ENCODE results near the gene CDH13.

Gene CDH13

DNA sequence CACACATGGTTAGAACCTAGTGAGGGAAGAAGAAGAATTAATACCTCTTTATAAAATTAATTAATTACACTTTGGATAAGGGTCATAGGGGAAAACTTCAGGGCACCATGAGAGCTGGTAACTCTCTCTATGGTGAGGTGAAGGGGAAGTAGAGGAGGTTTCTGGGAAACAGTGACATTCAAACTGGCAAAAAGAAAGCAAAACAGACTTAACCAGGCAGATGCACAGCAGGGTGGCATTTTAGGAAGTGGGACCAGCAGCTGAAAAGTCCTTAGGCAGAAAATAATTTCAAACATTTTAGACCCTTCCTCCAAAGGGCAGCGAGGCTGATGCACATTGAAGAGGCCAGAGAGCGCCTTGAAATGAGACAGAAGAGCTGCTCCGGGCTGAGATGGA is 157.8 kb downstream of the CDH13 start:
- no peak for TF ChIP-seq TAF1 (IDR thresholded peaks at IDR 0.05; ENCODE audit: borderline replicate concordance, insufficient read depth, low read length)
- no peak for TF ChIP-seq POLR2AphosphoS5 (IDR thresholded peaks at IDR 0.05; ENCODE audit: low read depth, low read length)
- TF ChIP-seq SIN3A (IDR thresholded peaks at IDR 0.05; ENCODE audit: borderline replicate concordance, insufficient read depth, low read length), result no peak
- TF ChIP-seq, protein P1, sequence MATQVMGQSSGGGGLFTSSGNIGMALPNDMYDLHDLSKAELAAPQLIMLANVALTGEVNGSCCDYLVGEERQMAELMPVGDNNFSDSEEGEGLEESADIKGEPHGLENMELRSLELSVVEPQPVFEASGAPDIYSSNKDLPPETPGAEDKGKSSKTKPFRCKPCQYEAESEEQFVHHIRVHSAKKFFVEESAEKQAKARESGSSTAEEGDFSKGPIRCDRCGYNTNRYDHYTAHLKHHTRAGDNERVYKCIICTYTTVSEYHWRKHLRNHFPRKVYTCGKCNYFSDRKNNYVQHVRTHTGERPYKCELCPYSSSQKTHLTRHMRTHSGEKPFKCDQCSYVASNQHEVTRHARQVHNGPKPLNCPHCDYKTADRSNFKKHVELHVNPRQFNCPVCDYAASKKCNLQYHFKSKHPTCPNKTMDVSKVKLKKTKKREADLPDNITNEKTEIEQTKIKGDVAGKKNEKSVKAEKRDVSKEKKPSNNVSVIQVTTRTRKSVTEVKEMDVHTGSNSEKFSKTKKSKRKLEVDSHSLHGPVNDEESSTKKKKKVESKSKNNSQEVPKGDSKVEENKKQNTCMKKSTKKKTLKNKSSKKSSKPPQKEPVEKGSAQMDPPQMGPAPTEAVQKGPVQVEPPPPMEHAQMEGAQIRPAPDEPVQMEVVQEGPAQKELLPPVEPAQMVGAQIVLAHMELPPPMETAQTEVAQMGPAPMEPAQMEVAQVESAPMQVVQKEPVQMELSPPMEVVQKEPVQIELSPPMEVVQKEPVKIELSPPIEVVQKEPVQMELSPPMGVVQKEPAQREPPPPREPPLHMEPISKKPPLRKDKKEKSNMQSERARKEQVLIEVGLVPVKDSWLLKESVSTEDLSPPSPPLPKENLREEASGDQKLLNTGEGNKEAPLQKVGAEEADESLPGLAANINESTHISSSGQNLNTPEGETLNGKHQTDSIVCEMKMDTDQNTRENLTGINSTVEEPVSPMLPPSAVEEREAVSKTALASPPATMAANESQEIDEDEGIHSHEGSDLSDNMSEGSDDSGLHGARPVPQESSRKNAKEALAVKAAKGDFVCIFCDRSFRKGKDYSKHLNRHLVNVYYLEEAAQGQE (IDR thresholded peaks at IDR 0.05; ENCODE audit: insufficient read depth in 1 of 2, low read depth in 2 of 2, low read length in 2 of 2), result no peak
- TF ChIP-seq FOXP2 (optimal IDR thresholded peaks at IDR 0.05; ENCODE audit: borderline replicate concordance, extremely low read depth, extremely low read length, insufficient read depth), result no peak

DNA sequence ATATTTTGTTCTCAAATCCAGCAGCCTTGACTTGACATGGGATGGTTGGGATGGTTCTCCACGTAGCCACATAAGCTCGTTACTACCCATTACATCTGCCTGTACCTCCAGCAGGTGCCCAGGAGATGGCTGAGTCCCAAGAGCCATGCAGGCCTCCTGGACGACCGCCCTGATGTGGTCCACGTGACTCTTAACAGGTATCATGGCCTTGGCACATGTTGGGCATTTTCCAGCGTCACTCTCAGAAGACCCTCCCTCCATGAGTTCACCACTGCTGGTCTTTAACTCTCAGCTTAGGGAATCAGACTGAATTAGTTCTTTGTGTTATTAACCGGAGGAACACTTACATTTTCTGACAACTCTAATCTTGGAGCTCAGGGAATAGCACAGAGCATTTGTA is 161.5 kb downstream of the CDH13 start:
- no peak for TF ChIP-seq POLR2AphosphoS5 (IDR thresholded peaks at IDR 0.05; ENCODE audit: low read depth, low read length)

DNA sequence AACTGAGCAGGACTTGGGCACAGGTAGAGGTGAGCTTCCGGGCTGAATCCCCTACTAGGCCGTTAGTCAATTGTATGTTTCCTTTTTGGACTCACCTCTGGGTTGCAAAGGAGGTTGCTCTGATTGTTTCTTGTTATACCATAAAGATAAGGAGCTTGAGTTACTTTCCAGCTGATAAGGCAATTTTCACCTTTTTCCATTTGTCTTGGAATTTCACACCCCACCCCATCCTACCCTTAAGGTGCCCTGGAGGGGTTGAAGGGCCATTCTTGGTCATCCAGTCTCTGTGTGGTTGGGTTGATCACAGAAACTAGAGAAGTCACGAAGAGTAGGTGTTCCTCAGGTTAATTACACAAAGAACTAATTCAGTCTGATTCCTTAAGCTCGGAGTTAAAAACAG is 162.2 kb downstream of the CDH13 start:
- TF ChIP-seq SIN3A (IDR thresholded peaks at IDR 0.05; ENCODE audit: borderline replicate concordance, insufficient read depth, low read length), result no peak

GRCh38 chr16:82792693-82793092 is 165.9 kb downstream of the CDH13 start:
- TF ChIP-seq, protein P1 (IDR thresholded peaks at IDR 0.05; ENCODE audit: insufficient read depth in 1 of 2, low read depth in 2 of 2, low read length in 2 of 2), result no peak
- TF ChIP-seq SIN3A (IDR thresholded peaks at IDR 0.05; ENCODE audit: borderline replicate concordance, insufficient read depth, low read length) (no peak), TAF1 (IDR thresholded peaks at IDR 0.05; ENCODE audit: borderline replicate concordance, insufficient read depth, low read length) (no peak), FOXP2 (optimal IDR thresholded peaks at IDR 0.05; ENCODE audit: borderline replicate concordance, extremely low read depth, extremely low read length, insufficient read depth) (no peak), POLR2AphosphoS5 (IDR thresholded peaks at IDR 0.05; ENCODE audit: low read depth, low read length) (no peak)

GRCh38 chr16:82793528-82794245 is 166.9 kb downstream of the CDH13 start:
- TF ChIP-seq, protein P1 (IDR thresholded peaks at IDR 0.05; ENCODE audit: insufficient read depth in 1 of 2, low read depth in 2 of 2, low read length in 2 of 2), result no peak
- TF ChIP-seq TAF1 (IDR thresholded peaks at IDR 0.05; ENCODE audit: borderline replicate concordance, insufficient read depth, low read length) (no peak), FOXP2 (optimal IDR thresholded peaks at IDR 0.05; ENCODE audit: borderline replicate concordance, extremely low read depth, extremely low read length, insufficient read depth) (no peak), POLR2AphosphoS5 (IDR thresholded peaks at IDR 0.05; ENCODE audit: low read depth, low read length) (no peak)

DNA sequence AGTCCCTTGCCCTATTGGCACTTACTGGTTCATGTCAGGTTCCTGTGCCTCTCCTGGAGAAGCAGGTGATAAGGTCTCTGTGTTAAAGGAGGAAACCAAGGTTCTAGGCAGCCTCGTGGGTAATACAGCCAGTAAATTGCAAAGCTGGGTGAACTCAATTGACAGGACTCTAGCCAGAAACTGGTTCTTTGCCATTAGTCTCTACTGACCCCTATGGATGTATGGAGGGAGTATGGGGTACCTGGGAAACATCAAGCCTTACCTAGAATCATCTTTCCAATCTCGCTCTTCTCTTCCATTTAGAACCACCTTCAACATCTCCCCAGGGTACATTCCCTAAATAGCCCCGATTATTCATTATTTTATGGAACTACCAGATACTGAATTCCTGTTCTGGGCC is 169.3 kb downstream of the CDH13 start:
- TF ChIP-seq FOXP2 (optimal IDR thresholded peaks at IDR 0.05; ENCODE audit: borderline replicate concordance, extremely low read depth, extremely low read length, insufficient read depth), result no peak
- TF ChIP-seq POLR2AphosphoS5 (IDR thresholded peaks at IDR 0.05; ENCODE audit: low read depth, low read length), result no peak
- TF ChIP-seq TAF1 (IDR thresholded peaks at IDR 0.05; ENCODE audit: borderline replicate concordance, insufficient read depth, low read length), result no peak
- TF ChIP-seq, protein P1 (IDR thresholded peaks at IDR 0.05; ENCODE audit: insufficient read depth in 1 of 2, low read depth in 2 of 2, low read length in 2 of 2), result no peak
- no peak for TF ChIP-seq SIN3A (IDR thresholded peaks at IDR 0.05; ENCODE audit: borderline replicate concordance, insufficient read depth, low read length)
